B cell (primary cell): Measurements from ENCODE around the gene BCO2. TPM values are rescaled to one million over a fixed set of nuclear protein-coding genes. Genes with fewer than 3 reads are reported as not detected.

Experiments used
- ATAC-seq: fragments of 200-7000 bp; cut with Tn5 transposase; one replicate; pipeline ENCODE4 v1.10.0; 2021; ENCODE audit warnings: low read depth, mild to moderate bottlenecking, moderate number of reproducible peaks, moderate library complexity
- CTCF ChIA-PET: fragments of 350-600 bp; sonication (Branson Sonifier 250); formaldehyde crosslinking; loops from one replicate; lab custom pipeline; 2021; ENCODE audit warnings: antibody characterized with exemption, inconsistent platforms; lab: Charles Lee
- POLR2A ChIA-PET: fragments of 350-600 bp; sonication (Branson Sonifier 250); formaldehyde crosslinking; loops from one replicate; lab custom pipeline; 2021; ENCODE audit warnings: antibody characterized with exemption; lab: Charles Lee
- DNase-seq: peaks from one replicate; pipeline ENCODE4 v3.0.0; 2013
- H2AFZ ChIP-seq: 2 replicates; pipeline ENCODE4 v1.6.1; 2012; ENCODE audit warnings: mild to moderate bottlenecking, low read depth, low read length; ENCODE audit not compliant: insufficient read depth, poor library complexity, severe bottlenecking
- H3K27ac ChIP-seq, 2 donors: 1 replicate in 1 of 2; 2 replicates in 1 of 2; pipeline ENCODE4 v1.5.1; 2012 to 2013; ENCODE audit warnings: low read length in 2 of 2, mild to moderate bottlenecking in 2 of 2, moderate library complexity in 1 of 2
- H3K27me3 ChIP-seq, 4 experiments: fragments of 200-600 bp in 1 of 4; sonication (generic) in 1 of 4; replicated peaks in 1 of 4; 1 replicate in 2 of 4; 2 replicates in 2 of 4; pipeline versions ENCODE4 v1.6.1 to v1.7.0; 2013 to 2016; ENCODE audit warnings: low read length in 3 of 4, mild to moderate bottlenecking in 2 of 4, mixed read lengths in 1 of 4, moderate library complexity in 1 of 4; ENCODE audit not compliant: insufficient read depth in 4 of 4, control insufficient read depth in 3 of 4; ENCODE audit errors: control extremely low read depth in 1 of 4
- H3K36me3 ChIP-seq, 2 experiments: replicated peaks in 1 of 2; 1 replicate in 1 of 2; 2 replicates in 1 of 2; pipeline versions ENCODE4 v1.6.1 to v1.7.1; 2013; ENCODE audit warnings: low read length in 1 of 2; ENCODE audit not compliant: insufficient read depth in 2 of 2, control insufficient read depth in 1 of 2; ENCODE audit errors: control extremely low read depth in 1 of 2, extremely low read depth in 1 of 2
- H3K4me1 ChIP-seq, 2 donors: fragments of 200-600 bp in 1 of 2; sonication (generic) in 1 of 2; 1 replicate in 1 of 2; 2 replicates in 1 of 2; pipeline versions ENCODE4 v1.5.1 to v1.6.1; 2013 to 2017; ENCODE audit warnings: low read length in 2 of 2; ENCODE audit not compliant: control insufficient read depth in 2 of 2, insufficient read depth in 2 of 2
- H3K4me2 ChIP-seq: replicated peaks from 2 replicates; pipeline ENCODE3; 2012; ENCODE audit warnings: mild to moderate bottlenecking, low read depth, low read length; ENCODE audit not compliant: poor library complexity, severe bottlenecking
- H3K4me3 ChIP-seq, 5 experiments: fragments of 200-600 bp in 1 of 5; sonication (generic) in 1 of 5; 1 replicate in 3 of 5; 2 replicates in 2 of 5; pipeline versions ENCODE4 v1.5.1 to v1.7.0; 2011 to 2016; ENCODE audit warnings: low read length in 4 of 5, mild to moderate bottlenecking in 4 of 5, low read depth in 2 of 5, control low read depth in 1 of 5, moderate library complexity in 1 of 5; ENCODE audit not compliant: insufficient read depth in 1 of 5; ENCODE audit errors: control extremely low read depth in 1 of 5, extremely low read depth in 1 of 5
- H3K79me2 ChIP-seq: fragments of 200-600 bp; sonication (generic); one replicate; pipeline ENCODE4 v1.6.0; 2016; ENCODE audit warnings: low read length; ENCODE audit not compliant: control insufficient read depth, insufficient read depth
- H3K9ac ChIP-seq: fragments of 200-600 bp; sonication (generic); 2 replicates; pipeline ENCODE4 v1.6.1; 2017; ENCODE audit warnings: mild to moderate bottlenecking, low read length, moderate library complexity
- H3K9me3 ChIP-seq, 3 donors: one replicate each; pipeline versions ENCODE4 v1.6.1 to v1.7.1; 2013; ENCODE audit warnings: low read length in 2 of 3; ENCODE audit not compliant: control insufficient read depth in 2 of 3, insufficient read depth in 1 of 3; ENCODE audit errors: control extremely low read depth in 1 of 3
- H4K20me1 ChIP-seq: 2 replicates; pipeline ENCODE4 v1.6.0; 2012; ENCODE audit warnings: mild to moderate bottlenecking, low read length; ENCODE audit not compliant: insufficient read depth, control insufficient read depth, poor library complexity, severe bottlenecking
- H3K27ac Mint-ChIP-seq: one replicate; pipeline ENCODE4 v1.8.0; 2021; ENCODE audit warnings: mixed read lengths
- H3K27me3 Mint-ChIP-seq: one replicate; pipeline ENCODE4 v1.8.0; 2021; ENCODE audit warnings: mixed read lengths
- H3K4me1 Mint-ChIP-seq: one replicate; pipeline ENCODE4 v1.8.0; 2021; ENCODE audit warnings: mixed read lengths
- H3K4me3 Mint-ChIP-seq: one replicate; pipeline ENCODE4 v1.8.0; 2021; ENCODE audit warnings: mixed read lengths
- H3K9me3 Mint-ChIP-seq: one replicate; pipeline ENCODE4 v1.8.0; 2022; ENCODE audit warnings: mixed read lengths; ENCODE audit not compliant: insufficient read depth
- CTCF ChIP-seq: fragments of 200-600 bp; IDR thresholded peaks from one replicate; pipeline ENCODE4 v1.8.0; 2022; ENCODE audit warnings: antibody characterized with exemption, mild to moderate bottlenecking
- EZH2 ChIP-seq: IDR thresholded peaks from 2 replicates; pipeline ENCODE4 v1.6.1; 2012; ENCODE audit warnings: borderline replicate concordance, low read depth, mild to moderate bottlenecking, moderate library complexity, low read length; ENCODE audit not compliant: insufficient read depth, poor library complexity, severe bottlenecking
- WGBS: methylation state at CpG from one replicate; pipeline ENCODE4 v1.1.5; 2013; ENCODE audit warnings: missing lambda C conversion rate; ENCODE audit not compliant: insufficient coverage; 5-methylcytosine and 5-hydroxymethylcytosine counted together
- intact Hi-C: fragments of 100-400 bp; cut with micrococcal nuclease; formaldehyde crosslinking; loops from one replicate; pipeline ENCODE4 v1.10.0; 2022
- polyA plus RNA-seq: library from polyadenylated mRNA; depleted of rRNA; stranded (reverse); fragments of >200 nt; gene quantifications from 2 replicates; pipeline ENCODE4 v1.2.3, GENCODE V29; 2012
- total RNA-seq, 2 donors: library from RNA; stranded (reverse); fragments of 120-200 nt in 1 of 2; gene quantifications; 1 replicate in 1 of 2; 2 replicates in 1 of 2; pipeline versions ENCODE4 v1.2.3 to v1.2.4, GENCODE V29; 2013 to 2022

Gene BCO2
- total and polyA plus RNA-seq, 2 donors (not counting 1 experiment from before 2014, with no cell fraction given), result 1.7 to 1.8 TPM

GRCh38 chr11:112265659-112266409, 90.5 kb downstream of the BCO2 start:
- no peak overlapping the region for H3K4me2 ChIP-seq
- ChIA-PET CTCF (interaction anchor here (1.3 to 5.0 kb wide), 2 partner anchors 8 to 15 kb away, joined by 3 to 26 read pairs; no protein-coding TSS in a partner anchor), POLR2A (no interaction called here)
- H2AFZ ChIP-seq, result no peak overlapping the region
- no peak overlapping the region for H3K27ac ChIP-seq
- no peaks in the 10 kb centered on the region for H3K36me3 ChIP-seq
- intact Hi-C loops, result no loop called here
- Mint-ChIP-seq H3K9me3 (no peaks in the 10 kb centered on the region), H3K27me3 (no peaks in the 10 kb centered on the region), H3K4me3 (no peak overlapping the region), H3K27ac (no peak overlapping the region), H3K4me1 (peaks cover 5% of the 10 kb centered on the region)
- peaks cover under 1 to 4% of the 10 kb centered on the region in 2 donors for H3K4me1 ChIP-seq
- no peak overlapping the region for H3K4me3 ChIP-seq
- ATAC-seq (no peak), DNase-seq (no peak)
- H4K20me1 ChIP-seq, result no peaks in the 10 kb centered on the region
- H3K79me2 ChIP-seq, result no peaks in the 10 kb centered on the region
- H3K27me3 ChIP-seq, result no peaks in the 10 kb centered on the region
- no peak overlapping the region for H3K9ac ChIP-seq
- no peaks in the 10 kb centered on the region for H3K9me3 ChIP-seq
- TF ChIP-seq CTCF (no peak), EZH2 (no peak)
- 56% methylated on average over 7 of the region's 11 CpGs for WGBS

GRCh38 chr11:112266410-112266778, 91.1 kb downstream of the BCO2 start:
- Mint-ChIP-seq H3K27ac (no peak overlapping the region), H3K27me3 (no peaks in the 10 kb centered on the region), H3K4me3 (no peak overlapping the region), H3K4me1 (peaks cover 10% of the 10 kb centered on the region), H3K9me3 (no peaks in the 10 kb centered on the region)
- Histone ChIP-seq H3K9me3 (no peaks in the 10 kb centered on the region), H3K27ac (no peak overlapping the region), H3K4me2 (no peak overlapping the region), H3K27me3 (no peaks in the 10 kb centered on the region), H2AFZ (no peak overlapping the region), H3K9ac (no peak overlapping the region), H3K4me1 (peaks cover 6 to 10% of the 10 kb centered on the region in 2 donors), H3K79me2 (no peaks in the 10 kb centered on the region), H4K20me1 (no peaks in the 10 kb centered on the region), H3K4me3 (no peak overlapping the region), H3K36me3 (no peaks in the 10 kb centered on the region)
- POLR2A ChIA-PET, result no interaction called here
- ATAC-seq (no peak), DNase-seq (no peak)
- CTCF ChIA-PET, result interaction anchor here (5.0 kb wide), 1 partner anchor 14 kb away, joined by 26 read pairs; no protein-coding TSS in a partner anchor
- TF ChIP-seq CTCF (no peak), EZH2 (no peak)
- 100% methylated on average over 3 of the region's 3 CpGs for WGBS
- intact Hi-C loops, result no loop called here
